OCI-LY3 (cell line): Measurements from ENCODE around the gene VPS54.

Experiments
- H2AFZ ChIP-seq: fragments of 200-600, 300-600 bp; shearing (Covaris generic); 2 replicates; pipeline ENCODE4 v1.6.0; 2014; ENCODE audit warnings: antibody characterized with exemption, low read depth, low read length
- H3K27ac ChIP-seq: fragments of 200-600, 300-600 bp; sonication (generic); 2 replicates; pipeline ENCODE4 v1.5.1; 2014; ENCODE audit warnings: mild to moderate bottlenecking, low read length, moderate library complexity, mixed read lengths
- H3K27me3 ChIP-seq: fragments of 200-600, 300-600 bp; sonication (generic); 2 replicates; pipeline ENCODE4 v1.6.1; 2014; ENCODE audit warnings: low read depth, low read length, mixed read lengths
- H3K36me3 ChIP-seq: fragments of 200-600, 300-600 bp; sonication (generic); replicated peaks from 2 replicates; pipeline ENCODE3; 2014; ENCODE audit warnings: low read depth, low read length, mixed read lengths
- H3K4me1 ChIP-seq: fragments of 300-600, 200-600 bp; sonication (generic); 2 replicates; pipeline ENCODE4 v1.6.1; 2014; ENCODE audit warnings: low read length, mixed read lengths
- H3K4me2 ChIP-seq: fragments of 200-600, 300-600 bp; sonication (generic); 2 replicates; pipeline ENCODE4 v1.6.1; 2014; ENCODE audit warnings: low read length, mixed read lengths
- H3K4me3 ChIP-seq: fragments of 300-600, 200-600 bp; sonication (generic); 2 replicates; pipeline ENCODE4 v1.5.1; 2014; ENCODE audit warnings: antibody characterized with exemption, mild to moderate bottlenecking, low read length, moderate library complexity
- H3K79me2 ChIP-seq: fragments of 300-600, 200-600 bp; shearing (Covaris generic); 2 replicates; pipeline ENCODE4 v1.6.1; 2014; ENCODE audit warnings: mild to moderate bottlenecking, low read length, mixed read lengths
- H3K9ac ChIP-seq: fragments of 300-600, 200-600 bp; shearing (Covaris generic); 2 replicates; pipeline ENCODE4 v1.6.0; 2014; ENCODE audit warnings: mild to moderate bottlenecking, low read length, moderate library complexity
- H3K9me3 ChIP-seq: fragments of 200-600, 300-600 bp; shearing (Covaris generic); 2 replicates; pipeline ENCODE4 v1.6.1; 2014; ENCODE audit warnings: low read length, mixed read lengths; ENCODE audit not compliant: insufficient read depth
- H4K20me1 ChIP-seq: fragments of 200-600, 300-600 bp; sonication (generic); 2 replicates; pipeline ENCODE4 v1.6.1; 2016; ENCODE audit warnings: low read length, mixed read lengths; ENCODE audit not compliant: insufficient read depth
- EZH2phosphoT487 ChIP-seq: fragments of 200-600 bp; shearing (Covaris generic); IDR thresholded peaks from 2 replicates; pipeline ENCODE4 v1.6.1; 2018; ENCODE audit warnings: antibody characterized with exemption, mixed run types, low read depth
- TF ChIP-seq, protein P1 (sequence below): fragments of 200-600, 300-600 bp; sonication (generic); IDR thresholded peaks from 2 replicates; pipeline ENCODE4 v1.5.1; 2014; ENCODE audit warnings: antibody characterized with exemption, low read length, low read depth

Gene VPS54, protein sequence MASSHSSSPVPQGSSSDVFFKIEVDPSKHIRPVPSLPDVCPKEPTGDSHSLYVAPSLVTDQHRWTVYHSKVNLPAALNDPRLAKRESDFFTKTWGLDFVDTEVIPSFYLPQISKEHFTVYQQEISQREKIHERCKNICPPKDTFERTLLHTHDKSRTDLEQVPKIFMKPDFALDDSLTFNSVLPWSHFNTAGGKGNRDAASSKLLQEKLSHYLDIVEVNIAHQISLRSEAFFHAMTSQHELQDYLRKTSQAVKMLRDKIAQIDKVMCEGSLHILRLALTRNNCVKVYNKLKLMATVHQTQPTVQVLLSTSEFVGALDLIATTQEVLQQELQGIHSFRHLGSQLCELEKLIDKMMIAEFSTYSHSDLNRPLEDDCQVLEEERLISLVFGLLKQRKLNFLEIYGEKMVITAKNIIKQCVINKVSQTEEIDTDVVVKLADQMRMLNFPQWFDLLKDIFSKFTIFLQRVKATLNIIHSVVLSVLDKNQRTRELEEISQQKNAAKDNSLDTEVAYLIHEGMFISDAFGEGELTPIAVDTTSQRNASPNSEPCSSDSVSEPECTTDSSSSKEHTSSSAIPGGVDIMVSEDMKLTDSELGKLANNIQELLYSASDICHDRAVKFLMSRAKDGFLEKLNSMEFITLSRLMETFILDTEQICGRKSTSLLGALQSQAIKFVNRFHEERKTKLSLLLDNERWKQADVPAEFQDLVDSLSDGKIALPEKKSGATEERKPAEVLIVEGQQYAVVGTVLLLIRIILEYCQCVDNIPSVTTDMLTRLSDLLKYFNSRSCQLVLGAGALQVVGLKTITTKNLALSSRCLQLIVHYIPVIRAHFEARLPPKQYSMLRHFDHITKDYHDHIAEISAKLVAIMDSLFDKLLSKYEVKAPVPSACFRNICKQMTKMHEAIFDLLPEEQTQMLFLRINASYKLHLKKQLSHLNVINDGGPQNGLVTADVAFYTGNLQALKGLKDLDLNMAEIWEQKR

DNA sequence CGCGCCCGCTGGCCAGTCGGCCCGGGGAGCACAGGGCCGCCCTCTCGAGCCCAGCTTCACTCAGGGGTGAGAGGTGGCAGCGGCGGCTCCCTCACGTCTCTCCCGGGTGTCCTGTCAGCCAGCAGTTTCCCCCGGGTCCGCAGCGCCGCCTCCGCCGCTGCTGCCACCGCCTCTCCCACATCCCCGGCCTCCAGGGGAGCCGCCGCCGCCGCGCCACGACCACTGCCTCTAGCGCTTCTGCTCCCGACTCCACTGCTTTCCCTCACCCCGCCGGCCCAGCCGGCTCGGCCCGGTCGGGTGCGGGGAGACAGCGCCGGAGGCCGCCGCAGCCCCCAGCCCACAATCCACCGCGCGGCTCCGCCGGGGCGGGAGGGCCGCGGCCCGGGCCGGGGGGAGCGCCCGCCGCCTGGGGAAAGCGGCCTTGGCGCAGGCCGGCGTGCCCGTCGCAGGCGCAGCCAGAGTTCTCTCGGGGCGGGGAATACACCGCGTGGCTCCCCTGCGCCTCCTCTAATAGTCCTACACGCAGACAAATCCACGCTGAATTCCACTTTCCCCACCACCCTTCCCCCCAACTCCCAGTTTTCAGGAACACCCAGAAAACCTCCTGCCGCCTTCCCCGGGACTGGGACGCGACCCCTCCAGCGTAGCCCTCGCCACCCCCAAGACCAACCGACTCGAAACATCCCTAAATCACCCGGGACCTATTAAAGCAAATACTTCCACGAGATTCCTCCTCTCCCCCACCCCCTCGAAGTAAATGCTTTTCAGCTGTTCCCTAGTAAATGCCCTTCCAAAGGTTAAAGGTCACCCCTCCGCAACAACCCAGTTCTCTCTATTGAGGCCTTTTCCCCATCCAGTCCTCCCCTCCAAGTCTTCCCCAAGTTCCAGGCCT lies at the start of gene VPS54:
TSS of gene VPS54 (minus strand) at position 346 of the 892 bp plus-strand sequence. CDS start 35,429 bp downstream, outside the sequence.
- Histone ChIP-seq H3K4me1 (peaks cover 18% of the 10 kb centered on the region), H3K79me2 (peaks cover 45% of the 10 kb centered on the region), H3K27ac (peak within 1 kb of the TSS; percentile 57), H3K9me3 (no peaks in the 10 kb centered on the region), H3K36me3 (no peaks in the 10 kb centered on the region), H3K4me3 (peak within 1 kb of the TSS; percentile 90), H3K27me3 (no peaks in the 10 kb centered on the region), H3K9ac (peak within 1 kb of the TSS; percentile 77), H3K4me2 (peak within 1 kb of the TSS; percentile 99), H4K20me1 (peaks cover 7% of the 10 kb centered on the region; the same call in 1 of the 2 replicates), H2AFZ (peak within 1 kb of the TSS; percentile 99)
- no peak for TF ChIP-seq EZH2phosphoT487
- TF ChIP-seq, protein P1, sequence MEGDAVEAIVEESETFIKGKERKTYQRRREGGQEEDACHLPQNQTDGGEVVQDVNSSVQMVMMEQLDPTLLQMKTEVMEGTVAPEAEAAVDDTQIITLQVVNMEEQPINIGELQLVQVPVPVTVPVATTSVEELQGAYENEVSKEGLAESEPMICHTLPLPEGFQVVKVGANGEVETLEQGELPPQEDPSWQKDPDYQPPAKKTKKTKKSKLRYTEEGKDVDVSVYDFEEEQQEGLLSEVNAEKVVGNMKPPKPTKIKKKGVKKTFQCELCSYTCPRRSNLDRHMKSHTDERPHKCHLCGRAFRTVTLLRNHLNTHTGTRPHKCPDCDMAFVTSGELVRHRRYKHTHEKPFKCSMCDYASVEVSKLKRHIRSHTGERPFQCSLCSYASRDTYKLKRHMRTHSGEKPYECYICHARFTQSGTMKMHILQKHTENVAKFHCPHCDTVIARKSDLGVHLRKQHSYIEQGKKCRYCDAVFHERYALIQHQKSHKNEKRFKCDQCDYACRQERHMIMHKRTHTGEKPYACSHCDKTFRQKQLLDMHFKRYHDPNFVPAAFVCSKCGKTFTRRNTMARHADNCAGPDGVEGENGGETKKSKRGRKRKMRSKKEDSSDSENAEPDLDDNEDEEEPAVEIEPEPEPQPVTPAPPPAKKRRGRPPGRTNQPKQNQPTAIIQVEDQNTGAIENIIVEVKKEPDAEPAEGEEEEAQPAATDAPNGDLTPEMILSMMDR, result no peak

DNA sequence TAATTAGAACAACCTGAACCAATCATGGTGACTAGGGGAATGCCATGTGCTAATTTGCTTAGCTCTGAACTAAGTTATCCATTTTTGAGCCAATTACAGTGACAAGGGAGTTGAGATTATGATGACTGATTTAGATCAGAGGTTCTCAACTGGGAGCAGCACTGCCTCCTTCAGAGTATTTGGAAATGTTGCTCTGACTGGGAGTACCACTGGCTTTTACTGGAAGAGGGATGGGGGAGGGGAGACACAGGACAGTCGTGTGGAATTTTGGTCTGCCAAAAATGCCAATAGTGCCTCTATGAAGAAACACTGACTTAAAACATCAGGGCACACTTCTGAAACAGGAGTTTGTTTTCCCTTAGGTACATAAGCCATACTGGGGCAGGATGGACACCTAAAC lies 48.1 kb upstream of the VPS54 start:
- Histone ChIP-seq H3K79me2 (no peaks in the 10 kb centered on the region), H3K4me1 (peaks cover 16% of the 10 kb centered on the region), H3K4me2 (no peak overlapping the region), H2AFZ (no peak overlapping the region), H4K20me1 (no peaks in the 10 kb centered on the region), H3K27ac (no peak overlapping the region), H3K4me3 (no peak overlapping the region), H3K9me3 (no peaks in the 10 kb centered on the region), H3K9ac (no peak overlapping the region), H3K27me3 (no peaks in the 10 kb centered on the region), H3K36me3 (no peaks in the 10 kb centered on the region)
- TF ChIP-seq EZH2phosphoT487, result no peak
- TF ChIP-seq, protein P1, result no peak

DNA sequence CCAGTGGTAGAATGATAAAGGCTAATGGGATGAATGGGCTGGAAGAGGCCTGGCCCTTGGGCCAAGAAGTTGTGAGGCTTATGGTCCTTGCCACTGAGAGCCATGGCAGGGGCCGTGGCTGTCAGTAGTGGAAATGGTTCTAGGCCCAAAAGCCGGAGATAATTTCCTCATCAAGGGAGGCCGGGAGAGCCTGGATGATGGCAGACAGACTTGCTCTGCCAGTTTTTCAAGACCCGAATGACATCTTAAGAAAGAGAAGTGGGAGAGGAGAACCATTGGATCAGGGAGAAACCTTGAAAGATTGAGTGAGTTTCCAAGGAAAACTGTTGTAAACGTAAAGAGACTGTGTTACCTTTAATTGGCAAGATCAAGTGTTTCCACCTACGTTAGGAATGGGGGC lies 46.3 kb upstream of the VPS54 start:
- Histone ChIP-seq H3K9ac (no peak overlapping the region), H3K36me3 (no peaks in the 10 kb centered on the region), H3K4me1 (peaks cover 18% of the 10 kb centered on the region), H3K9me3 (no peaks in the 10 kb centered on the region), H3K4me2 (no peak overlapping the region), H3K27ac (no peak overlapping the region), H3K4me3 (no peak overlapping the region), H2AFZ (no peak overlapping the region), H3K27me3 (no peaks in the 10 kb centered on the region), H3K79me2 (no peaks in the 10 kb centered on the region), H4K20me1 (no peaks in the 10 kb centered on the region)
- TF ChIP-seq, protein P1, result no peak
- no peak for TF ChIP-seq EZH2phosphoT487
